CD4-positive, alpha-beta T cell (primary cell): ENCODE results near the gene SLX9. TPM values are rescaled to one million over a fixed set of nuclear protein-coding genes. Genes with fewer than 3 reads are reported as not detected.

Experiments
- ATAC-seq: fragments of 200-7000 bp; cut with Tn5 transposase; one replicate; pipeline ENCODE4 v1.10.0; 2022; ENCODE audit warnings: mild to moderate bottlenecking; ENCODE audit not compliant: poor library complexity
- CTCF ChIA-PET: fragments of 350-600 bp; sonication (Branson Sonifier 250); formaldehyde crosslinking; loops from one replicate; lab custom pipeline; 2021; ENCODE audit warnings: antibody characterized with exemption, inconsistent platforms; lab: Charles Lee
- POLR2A ChIA-PET: fragments of 350-600 bp; sonication (Branson Sonifier 250); formaldehyde crosslinking; loops from one replicate; lab custom pipeline; 2021; ENCODE audit warnings: antibody characterized with exemption, inconsistent platforms; lab: Charles Lee
- DNase-seq, 14 experiments: peaks; one replicate each; pipeline ENCODE4 v3.0.0-alpha.2; 2013 to 2020; ENCODE audit warnings: mixed read lengths in 2 of 14
- H3K27ac ChIP-seq, 2 donors: one replicate each; pipeline versions ENCODE4 v1.5.1 to v1.7.0; 2013; ENCODE audit warnings: low read length in 2 of 2, low read depth in 1 of 2, mild to moderate bottlenecking in 1 of 2
- H3K27me3 ChIP-seq, 2 experiments: 1 replicate in 1 of 2; 2 replicates in 1 of 2; pipeline versions ENCODE4 v1.6.1 to v1.7.0; 2013; ENCODE audit warnings: low read length in 2 of 2, control low read depth in 1 of 2, mild to moderate bottlenecking in 1 of 2, moderate library complexity in 1 of 2; ENCODE audit not compliant: insufficient read depth in 2 of 2, control insufficient read depth in 1 of 2
- H3K36me3 ChIP-seq: one replicate; pipeline ENCODE4 v1.6.1; 2013; ENCODE audit warnings: low read length, control low read depth; ENCODE audit not compliant: insufficient read depth
- H3K4me1 ChIP-seq: one replicate; pipeline ENCODE4 v1.6.1; 2013; ENCODE audit warnings: low read length, control low read depth; ENCODE audit not compliant: insufficient read depth
- H3K4me3 ChIP-seq: one replicate; pipeline ENCODE4 v1.5.1; 2013; ENCODE audit warnings: mild to moderate bottlenecking, low read length, moderate library complexity
- H3K9me3 ChIP-seq, 2 experiments: 1 replicate in 1 of 2; 2 replicates in 1 of 2; pipeline versions ENCODE4 v1.6.1 to v1.7.0; 2013; ENCODE audit warnings: low read length in 2 of 2, mild to moderate bottlenecking in 2 of 2, control low read depth in 1 of 2, moderate library complexity in 1 of 2; ENCODE audit not compliant: control insufficient read depth in 1 of 2, insufficient read depth in 1 of 2
- H3K27ac Mint-ChIP-seq: one replicate; pipeline ENCODE4 v1.8.0; 2020; ENCODE audit warnings: mixed read lengths
- H3K27me3 Mint-ChIP-seq: one replicate; pipeline ENCODE4 v1.8.0; 2021; ENCODE audit warnings: mixed read lengths
- H3K36me3 Mint-ChIP-seq: one replicate; pipeline ENCODE4 v1.8.0; 2021; ENCODE audit warnings: low read depth, mixed read lengths
- H3K4me1 Mint-ChIP-seq: one replicate; pipeline ENCODE4 v1.8.0; 2021; ENCODE audit warnings: low read depth, mixed read lengths
- H3K4me3 Mint-ChIP-seq: one replicate; pipeline ENCODE4 v1.8.0; 2020; ENCODE audit warnings: mild to moderate bottlenecking, mixed read lengths
- H3K9me3 Mint-ChIP-seq: one replicate; pipeline ENCODE4 v1.8.0; 2020; ENCODE audit warnings: mixed read lengths
- CTCF ChIP-seq: fragments of 200-600 bp; IDR thresholded peaks from one replicate; pipeline ENCODE4 v1.8.0; 2022; ENCODE audit warnings: antibody characterized with exemption, mild to moderate bottlenecking
- intact Hi-C, 2 experiments: fragments of 100-400 bp; cut with DNase I in 1 of 2; cut with micrococcal nuclease in 1 of 2; formaldehyde crosslinking; loops; one replicate each; pipeline versions ENCODE4 v1.15.1 to v1.9.0; 2023 to 2025; cut with DNase I, micrococcal nuclease
- total RNA-seq, 174 experiments: library from RNA in 2 of 174; stranded (reverse) in 2 of 174; gene quantifications; one replicate each; pipeline ENCODE4 v1.2.3 and lab custom pipeline; 2021 to 2026

Gene SLX9
- total RNA-seq, 2 experiments from 2014 or later = 7.7 to 9.1 TPM

DNA sequence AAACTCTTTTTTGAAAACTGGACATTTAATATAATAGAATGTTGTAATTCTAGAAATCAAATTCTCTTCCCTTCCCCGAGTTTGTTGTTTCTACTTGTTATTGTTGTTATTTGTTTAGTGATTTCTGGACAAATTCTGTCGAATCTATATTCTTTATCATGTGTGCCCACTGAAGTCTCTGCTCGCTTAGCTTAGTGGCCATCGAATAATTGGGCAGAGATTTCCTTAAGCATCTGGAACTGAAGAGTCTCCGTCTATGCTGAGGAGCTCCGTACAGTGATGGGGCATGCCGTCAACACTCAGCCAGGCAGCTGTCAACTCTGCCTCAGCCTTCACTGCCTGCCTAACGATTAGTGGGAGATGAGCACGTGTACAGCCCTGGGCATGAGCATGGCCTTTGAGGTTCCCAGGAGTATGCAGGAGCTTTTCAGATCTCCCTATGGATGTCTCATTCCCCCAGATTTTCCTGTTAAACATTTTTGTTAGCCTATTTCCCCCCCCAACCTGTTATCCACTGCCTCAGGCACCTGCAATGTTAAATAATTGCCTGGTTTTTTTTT, 66.8 kb downstream of the SLX9 start:
- no peak overlapping the region for H3K4me3 Mint-ChIP-seq
- POLR2A ChIA-PET = no interaction called here

DNA sequence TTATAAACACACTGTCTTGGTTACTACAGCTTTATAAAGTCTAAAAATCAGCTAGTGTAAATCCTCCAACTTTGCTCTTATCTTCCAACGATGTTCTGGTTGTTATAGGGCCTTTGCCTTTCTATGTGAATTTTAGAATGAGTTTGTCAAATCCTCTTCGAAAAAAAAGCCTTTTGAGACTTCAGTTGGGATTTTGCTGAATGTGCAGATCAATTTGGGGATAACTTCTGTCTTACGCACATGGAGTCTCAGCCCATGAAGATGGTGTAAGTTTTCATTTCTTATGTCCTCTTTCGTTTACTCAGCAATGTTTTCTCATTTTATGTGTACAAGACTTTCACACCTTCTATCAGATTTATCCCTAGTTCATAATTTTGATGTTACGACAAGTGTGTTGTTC, 69.8 kb downstream of the SLX9 start:
- Mint-ChIP-seq H3K9me3 (no peaks in the 10 kb centered on the region), H3K4me1 (no peaks in the 10 kb centered on the region), H3K36me3 (no peaks in the 10 kb centered on the region), H3K4me3 (no peak overlapping the region), H3K27ac (no peak overlapping the region), H3K27me3 (peaks cover 10% of the 10 kb centered on the region)
- no peak overlapping the region for H3K27ac ChIP-seq
- no peaks in the 10 kb centered on the region for H3K4me1 ChIP-seq
- no peak for TF ChIP-seq CTCF
- intact Hi-C loops = no loop called here
- ChIA-PET POLR2A (no interaction called here), CTCF (no interaction called here)
- H3K4me3 ChIP-seq = no peak overlapping the region
- ATAC-seq = no peak
- DNase-seq = no peak
- H3K27me3 ChIP-seq = peaks cover 4 to 7% of the 10 kb centered on the region in 2 experiments
- H3K36me3 ChIP-seq = no peaks in the 10 kb centered on the region
- peaks cover 0 to 4% of the 10 kb centered on the region in 2 experiments for H3K9me3 ChIP-seq

More for the DNA sequence above, 66.8 kb downstream of the SLX9 start:
- Mint-ChIP-seq H3K4me1 (no peaks in the 10 kb centered on the region), H3K27ac (no peak overlapping the region), H3K9me3 (no peaks in the 10 kb centered on the region), H3K27me3 (peaks cover 6% of the 10 kb centered on the region), H3K36me3 (no peaks in the 10 kb centered on the region)
- H3K9me3 ChIP-seq = peaks cover 0 to 14% of the 10 kb centered on the region in 2 experiments
- H3K4me1 ChIP-seq = no peaks in the 10 kb centered on the region
- H3K4me3 ChIP-seq = no peak overlapping the region
- no peak for TF ChIP-seq CTCF
- H3K27ac ChIP-seq = no peak overlapping the region
- DNase-seq (no peak), ATAC-seq (no peak)
- intact Hi-C loops = no loop called here
- CTCF ChIA-PET = no interaction called here
- H3K36me3 ChIP-seq = no peaks in the 10 kb centered on the region
- no peaks in the 10 kb centered on the region for H3K27me3 ChIP-seq

- intact Hi-C loops = no loop called here
- Mint-ChIP-seq H3K27me3 (peaks cover 15% of the 10 kb centered on the region), H3K4me3 (no peak overlapping the region), H3K9me3 (no peaks in the 10 kb centered on the region), H3K4me1 (no peaks in the 10 kb centered on the region), H3K27ac (no peak overlapping the region), H3K36me3 (no peaks in the 10 kb centered on the region)
- no peak for TF ChIP-seq CTCF
- peaks cover 4 to 7% of the 10 kb centered on the region in 2 experiments for H3K27me3 ChIP-seq
- DNase-seq (no peak), ATAC-seq (no peak)
- no peaks in the 10 kb centered on the region for H3K9me3 ChIP-seq
- ChIA-PET CTCF (no interaction called here), POLR2A (no interaction called here)
- H3K36me3 ChIP-seq = no peaks in the 10 kb centered on the region
- H3K4me3 ChIP-seq = no peak overlapping the region
- H3K4me1 ChIP-seq = no peaks in the 10 kb centered on the region
- no peak overlapping the region for H3K27ac ChIP-seq
Observed at GRCh38 chr21:45010096-45010495, 70.3 kb downstream of the SLX9 start.
